ENCODE data around the gene TMX3. TPM values are rescaled to one million over a fixed set of nuclear protein-coding genes. Genes with fewer than 3 reads are reported as not detected.
A peak's percentile ranks its signal among the peaks of the same experiment; 100 is the strongest.

The TMX3 gene
- total RNA-seq, 1 donor from 2014 or later, result 35.8 TPM

GRCh38 chr18:68740966-68741365 lies 26.1 kb upstream of the TMX3 start:
- no peak for FAIRE-seq
- DNase-seq (ENCODE audit: low read depth), result no peak
- no peak overlapping the region for H3K4me3 ChIP-seq (ENCODE audit: low read depth, low read length)
- no peaks in the 10 kb centered on the region for H3K36me3 ChIP-seq (ENCODE audit: control insufficient read depth, insufficient read depth, low read length)
- no peak for TF ChIP-seq CTCF (IDR thresholded peaks at IDR 0.05; ENCODE audit: insufficient read depth, low read length, severe bottlenecking)
- H3K27me3 ChIP-seq (ENCODE audit: control insufficient read depth, insufficient read depth, low read length), result no peaks in the 10 kb centered on the region

GRCh38 chr18:68739462-68739861 lies 24.6 kb upstream of the TMX3 start:
- H3K36me3 ChIP-seq (ENCODE audit: control insufficient read depth, insufficient read depth, low read length), result no peaks in the 10 kb centered on the region
- TF ChIP-seq CTCF (IDR thresholded peaks at IDR 0.05; ENCODE audit: insufficient read depth, low read length, severe bottlenecking), result no peak
- DNase-seq (ENCODE audit: low read depth), result no peak
- FAIRE-seq, result no peak
- no peaks in the 10 kb centered on the region for H3K27me3 ChIP-seq (ENCODE audit: control insufficient read depth, insufficient read depth, low read length)
- no peak overlapping the region for H3K4me3 ChIP-seq (ENCODE audit: low read depth, low read length)

GRCh38 chr18:68738564-68738963 lies 23.7 kb upstream of the TMX3 start:
- no peaks in the 10 kb centered on the region for H3K27me3 ChIP-seq (ENCODE audit: control insufficient read depth, insufficient read depth, low read length)
- no peak for TF ChIP-seq CTCF (IDR thresholded peaks at IDR 0.05; ENCODE audit: insufficient read depth, low read length, severe bottlenecking)
- H3K4me3 ChIP-seq (ENCODE audit: low read depth, low read length), result no peak overlapping the region
- no peaks in the 10 kb centered on the region for H3K36me3 ChIP-seq (ENCODE audit: control insufficient read depth, insufficient read depth, low read length)
- DNase-seq (ENCODE audit: low read depth) (no peak), FAIRE-seq (no peak)

GRCh38 chr18:68735483-68736343 lies 20.8 kb upstream of the TMX3 start:
- no peak for FAIRE-seq
- H3K27me3 ChIP-seq (ENCODE audit: control insufficient read depth, insufficient read depth, low read length), result no peaks in the 10 kb centered on the region
- DNase-seq (ENCODE audit: low read depth), result peak; percentile 54
- no peaks in the 10 kb centered on the region for H3K36me3 ChIP-seq (ENCODE audit: control insufficient read depth, insufficient read depth, low read length)
- peak; percentile 63 for TF ChIP-seq CTCF (IDR thresholded peaks at IDR 0.05; ENCODE audit: insufficient read depth, low read length, severe bottlenecking)
- H3K4me3 ChIP-seq (ENCODE audit: low read depth, low read length), result no peak overlapping the region

GRCh38 chr18:68734308-68734707 lies 19.4 kb upstream of the TMX3 start:
- Histone ChIP-seq H3K36me3 (ENCODE audit: control insufficient read depth, insufficient read depth, low read length) (no peaks in the 10 kb centered on the region), H3K27me3 (ENCODE audit: control insufficient read depth, insufficient read depth, low read length) (no peaks in the 10 kb centered on the region), H3K4me3 (ENCODE audit: low read depth, low read length) (no peak overlapping the region)
- DNase-seq (ENCODE audit: low read depth) (no peak), FAIRE-seq (no peak)
- no peak for TF ChIP-seq CTCF (IDR thresholded peaks at IDR 0.05; ENCODE audit: insufficient read depth, low read length, severe bottlenecking)

- FAIRE-seq (no peak), DNase-seq (ENCODE audit: low read depth) (peak; percentile 7)
- no peak for TF ChIP-seq CTCF (IDR thresholded peaks at IDR 0.05; ENCODE audit: insufficient read depth, low read length, severe bottlenecking)
- H3K27me3 ChIP-seq (ENCODE audit: control insufficient read depth, insufficient read depth, low read length), result no peaks in the 10 kb centered on the region
- no peak overlapping the region for H3K4me3 ChIP-seq (ENCODE audit: low read depth, low read length)
- no peaks in the 10 kb centered on the region for H3K36me3 ChIP-seq (ENCODE audit: control insufficient read depth, insufficient read depth, low read length)
Measured at GRCh38 chr18:68733707-68734106, 18.8 kb upstream of the TMX3 start.
